HFFc6 (cell line): ENCODE measurements around the gene DENND11. TPM values are rescaled to one million over a fixed set of nuclear protein-coding genes. Genes with fewer than 3 reads are reported as not detected.
A peak's percentile ranks its signal among the peaks of the same experiment; 100 is the strongest.

Experiments
- DNase-seq: peaks from one replicate; pipeline ENCODE4 v3.0.0-alpha.2; 2018
- H3K27ac Mint-ChIP-seq: 2 replicates; pipeline ENCODE4 v1.8.0; 2020; ENCODE audit warnings: mild to moderate bottlenecking, mixed read lengths
- H3K27me3 Mint-ChIP-seq: 2 replicates; pipeline ENCODE4 v1.8.0; 2021; ENCODE audit warnings: mild to moderate bottlenecking, moderate library complexity, mixed read lengths; ENCODE audit not compliant: insufficient read depth
- H3K36me3 Mint-ChIP-seq: 2 replicates; pipeline ENCODE4 v1.8.0; 2021; ENCODE audit warnings: low read depth, mixed read lengths
- H3K4me1 Mint-ChIP-seq: 2 replicates; pipeline ENCODE4 v1.8.0; 2020; ENCODE audit warnings: low read depth, mixed read lengths
- H3K4me3 Mint-ChIP-seq: 2 replicates; pipeline ENCODE4 v1.8.0; 2020; ENCODE audit warnings: mild to moderate bottlenecking, moderate library complexity, mixed read lengths
- H3K9me3 Mint-ChIP-seq: 2 replicates; pipeline ENCODE4 v1.8.0; 2020; ENCODE audit warnings: mild to moderate bottlenecking, mixed read lengths
- CTCF ChIP-seq: fragments of 200-600 bp; sonication (generic); IDR thresholded peaks from 2 replicates; pipeline ENCODE4 v1.5.0; 2021; ENCODE audit warnings: antibody characterized with exemption, mild to moderate bottlenecking
- total RNA-seq, 6 experiments: library from RNA; stranded (reverse); fragmentation: NEBNext Ultra II Directional; extraction: Animal tissue kit (Norgen Biotek cat#: 25700); gene quantifications; 2 replicates in 1 of 6; 3 replicates in 5 of 6; pipeline ENCODE4 v1.2.3, GENCODE V29; 2021

The DENND11 gene
- total RNA-seq, 6 experiments from 2014 or later, result 3.4 to 3.8 (median 3.6) TPM

GRCh38 chr7:141679014-141679413 lies 23.0 kb downstream of the DENND11 start:
- H3K36me3 Mint-ChIP-seq, result no peaks in the 10 kb centered on the region
- no peaks in the 10 kb centered on the region for H3K4me1 Mint-ChIP-seq

GRCh38 chr7:141676618-141677017 lies 25.3 kb downstream of the DENND11 start:
- DNase-seq, result no peak

More at GRCh38 chr7:141679014-141679413, 23.0 kb downstream of the DENND11 start:
- Mint-ChIP-seq H3K9me3 (no peaks in the 10 kb centered on the region), H3K4me3 (no peak overlapping the region), H3K27me3 (peaks cover 4% of the 10 kb centered on the region; the same call in 1 of the 2 replicates), H3K27ac (no peak overlapping the region)
- TF ChIP-seq CTCF, result no peak
- DNase-seq, result no peak

GRCh38 chr7:141675436-141676215 lies 26.3 kb downstream of the DENND11 start:
- H3K4me1 Mint-ChIP-seq, result no peaks in the 10 kb centered on the region
- no peaks in the 10 kb centered on the region for H3K9me3 Mint-ChIP-seq
- H3K27ac Mint-ChIP-seq, result no peak overlapping the region
- H3K27me3 Mint-ChIP-seq, result peaks cover 4% of the 10 kb centered on the region; the same call in 1 of the 2 replicates
- no peak for TF ChIP-seq CTCF
- H3K36me3 Mint-ChIP-seq, result peaks cover 5% of the 10 kb centered on the region
- DNase-seq, result no peak
- H3K4me3 Mint-ChIP-seq, result no peak overlapping the region

More at GRCh38 chr7:141676618-141677017, 25.3 kb downstream of the DENND11 start:
- H3K27me3 Mint-ChIP-seq, result peaks cover 4% of the 10 kb centered on the region; the same call in 1 of the 2 replicates
- TF ChIP-seq CTCF, result no peak
- H3K4me3 Mint-ChIP-seq, result no peak overlapping the region
- H3K36me3 Mint-ChIP-seq, result peaks cover 1% of the 10 kb centered on the region
- no peaks in the 10 kb centered on the region for H3K9me3 Mint-ChIP-seq
- H3K27ac Mint-ChIP-seq, result no peak overlapping the region
- H3K4me1 Mint-ChIP-seq, result no peaks in the 10 kb centered on the region

- TF ChIP-seq CTCF, result peak; percentile 64
- H3K9me3 Mint-ChIP-seq, result no peaks in the 10 kb centered on the region
- no peak overlapping the region for H3K4me3 Mint-ChIP-seq
- no peak for DNase-seq
- peaks cover 5% of the 10 kb centered on the region for H3K36me3 Mint-ChIP-seq
- peaks cover 4% of the 10 kb centered on the region; the same call in 1 of the 2 replicates for H3K27me3 Mint-ChIP-seq
- H3K4me1 Mint-ChIP-seq, result no peaks in the 10 kb centered on the region
- no peak overlapping the region for H3K27ac Mint-ChIP-seq
Observed at GRCh38 chr7:141674702-141675101, 27.3 kb downstream of the DENND11 start.

GRCh38 chr7:141674171-141674671 lies 27.7 kb downstream of the DENND11 start:
- Mint-ChIP-seq H3K27ac (no peak overlapping the region), H3K27me3 (peaks cover 2% of the 10 kb centered on the region; the same call in 1 of the 2 replicates), H3K4me1 (no peaks in the 10 kb centered on the region), H3K9me3 (no peaks in the 10 kb centered on the region), H3K4me3 (no peak overlapping the region), H3K36me3 (peaks cover 5% of the 10 kb centered on the region)
- no peak for TF ChIP-seq CTCF
- no peak for DNase-seq
